IPS-18a (cell line): ENCODE results near the gene DISC1.
"Not testable (repeated sequence)": the region's sequence is repeated elsewhere in the genome, so short reads cannot be mapped to it uniquely, and the experiment has no call there.

ENCODE experiments used
- H3K27ac ChIP-seq: one replicate; pipeline ENCODE4 v1.5.1; 2013; ENCODE audit warnings: low read length
- H3K27me3 ChIP-seq: one replicate; pipeline ENCODE4 v1.6.1; 2013; ENCODE audit warnings: mild to moderate bottlenecking, low read length; ENCODE audit not compliant: control insufficient read depth, insufficient read depth
- H3K36me3 ChIP-seq: one replicate; pipeline ENCODE4 v1.6.1; 2013; ENCODE audit warnings: low read depth, low read length; ENCODE audit not compliant: control insufficient read depth
- H3K4me1 ChIP-seq: one replicate; pipeline ENCODE4 v1.6.1; 2013; ENCODE audit warnings: low read depth, low read length; ENCODE audit not compliant: control insufficient read depth
- H3K4me3 ChIP-seq: one replicate; pipeline ENCODE4 v1.5.1; 2013; ENCODE audit warnings: low read length
- H3K9ac ChIP-seq: one replicate; pipeline ENCODE4 v1.6.1; 2013; ENCODE audit warnings: mild to moderate bottlenecking, low read length, moderate library complexity
- H3K9me3 ChIP-seq: one replicate; pipeline ENCODE4 v1.6.1; 2013; ENCODE audit warnings: low read depth, low read length; ENCODE audit not compliant: control insufficient read depth

DISC1 gene

GRCh38 chr1:231715816-231716722 is 89.5 kb downstream of the DISC1 start:
- Histone ChIP-seq H3K4me1 (no peaks in the 10 kb centered on the region), H3K36me3 (no peaks in the 10 kb centered on the region), H3K4me3 (no peak overlapping the region), H3K27me3 (no peaks in the 10 kb centered on the region), H3K9me3 (no peaks in the 10 kb centered on the region), H3K27ac (no peak overlapping the region), H3K9ac (no peak overlapping the region)

GRCh38 chr1:231716879-231717278 is 90.3 kb downstream of the DISC1 start:
- Histone ChIP-seq H3K27ac (no peak overlapping the region), H3K9me3 (no peaks in the 10 kb centered on the region), H3K36me3 (no peaks in the 10 kb centered on the region), H3K27me3 (no peaks in the 10 kb centered on the region), H3K4me3 (no peak overlapping the region), H3K9ac (no peak overlapping the region), H3K4me1 (no peaks in the 10 kb centered on the region)

GRCh38 chr1:231719485-231720183 is 93.0 kb downstream of the DISC1 start:
- Histone ChIP-seq H3K27me3 (no peaks in the 10 kb centered on the region), H3K9ac (no peak overlapping the region), H3K9me3 (no peaks in the 10 kb centered on the region), H3K4me1 (no peaks in the 10 kb centered on the region), H3K27ac (no peak overlapping the region), H3K4me3 (no peak overlapping the region), H3K36me3 (no peaks in the 10 kb centered on the region)

GRCh38 chr1:231720652-231721325 is 94.2 kb downstream of the DISC1 start:
- H3K36me3 ChIP-seq = no peaks in the 10 kb centered on the region
- no peaks in the 10 kb centered on the region for H3K27me3 ChIP-seq
- H3K9me3 ChIP-seq = no peaks in the 10 kb centered on the region
- H3K4me3 ChIP-seq = no peak overlapping the region
- H3K27ac ChIP-seq = no peak overlapping the region
- H3K4me1 ChIP-seq = no peaks in the 10 kb centered on the region
- no peak overlapping the region for H3K9ac ChIP-seq

- Histone ChIP-seq H3K9ac (no peak overlapping the region), H3K27ac (no peak overlapping the region), H3K27me3 (no peaks in the 10 kb centered on the region), H3K9me3 (no peaks in the 10 kb centered on the region), H3K4me1 (no peaks in the 10 kb centered on the region), H3K4me3 (no peak overlapping the region), H3K36me3 (no peaks in the 10 kb centered on the region)
Observed at GRCh38 chr1:231721436-231721835, 94.8 kb downstream of the DISC1 start.

- no peaks in the 10 kb centered on the region for H3K4me1 ChIP-seq
Observed at GRCh38 chr1:231722356-231722755, 95.8 kb downstream of the DISC1 start.

GRCh38 chr1:231723146-231723545 is 96.6 kb downstream of the DISC1 start:
- no peaks in the 10 kb centered on the region for H3K36me3 ChIP-seq
- H3K9ac ChIP-seq = no peak overlapping the region

More at GRCh38 chr1:231722356-231722755, 95.8 kb downstream of the DISC1 start:
- H3K27me3 ChIP-seq = no peaks in the 10 kb centered on the region
- no peak overlapping the region for H3K27ac ChIP-seq
- H3K9me3 ChIP-seq = no peaks in the 10 kb centered on the region
- H3K9ac ChIP-seq = no peak overlapping the region
- no peak overlapping the region for H3K4me3 ChIP-seq
- H3K36me3 ChIP-seq = no peaks in the 10 kb centered on the region

GRCh38 chr1:231724041-231724440 is 97.5 kb downstream of the DISC1 start:
- no peak overlapping the region for H3K9ac ChIP-seq
- no peaks in the 10 kb centered on the region for H3K4me1 ChIP-seq
- H3K9me3 ChIP-seq = no peaks in the 10 kb centered on the region
- no peak overlapping the region for H3K27ac ChIP-seq
- no peak overlapping the region for H3K4me3 ChIP-seq
- H3K36me3 ChIP-seq = no peaks in the 10 kb centered on the region
- H3K27me3 ChIP-seq = no peaks in the 10 kb centered on the region

More at GRCh38 chr1:231723146-231723545, 96.6 kb downstream of the DISC1 start:
- H3K27me3 ChIP-seq = no peaks in the 10 kb centered on the region
- H3K4me1 ChIP-seq = no peaks in the 10 kb centered on the region
- no peaks in the 10 kb centered on the region for H3K9me3 ChIP-seq
- no peak overlapping the region for H3K4me3 ChIP-seq
- H3K27ac ChIP-seq = no peak overlapping the region

- Histone ChIP-seq H3K27ac (no peak overlapping the region), H3K9ac (no peak overlapping the region)
Observed at GRCh38 chr1:231724876-231725647, 98.5 kb downstream of the DISC1 start.

GRCh38 chr1:231727171-231727570 is 100.6 kb downstream of the DISC1 start:
- no peak overlapping the region for H3K4me3 ChIP-seq
- H3K36me3 ChIP-seq = no peaks in the 10 kb centered on the region
- no peak overlapping the region for H3K27ac ChIP-seq
- no peaks in the 10 kb centered on the region for H3K27me3 ChIP-seq
- H3K9me3 ChIP-seq = no peaks in the 10 kb centered on the region
- H3K4me1 ChIP-seq = no peaks in the 10 kb centered on the region
- H3K9ac ChIP-seq = no peak overlapping the region

More at GRCh38 chr1:231724876-231725647, 98.5 kb downstream of the DISC1 start:
- Histone ChIP-seq H3K36me3 (no peaks in the 10 kb centered on the region), H3K9me3 (no peaks in the 10 kb centered on the region), H3K4me1 (no peaks in the 10 kb centered on the region), H3K4me3 (no peak overlapping the region), H3K27me3 (no peaks in the 10 kb centered on the region)

- H3K36me3 ChIP-seq, H3K4me3 ChIP-seq, H3K4me1 ChIP-seq, H3K27ac ChIP-seq, H3K9me3 ChIP-seq, H3K9ac ChIP-seq, H3K27me3 ChIP-seq: not testable (repeated sequence)
Observed at GRCh38 chr1:231728987-231729386, 102.4 kb downstream of the DISC1 start.
